Parathyroid adenoma (tissue), 2 donors: ENCODE measurements around the gene KLRF1.

Source experiments
- H2AFZ ChIP-seq: fragments of 300-600 bp; sonication (generic); one replicate; pipeline ENCODE4 v1.7.0; 2017; ENCODE audit warnings: antibody characterized with exemption, mild to moderate bottlenecking
- H3K27ac ChIP-seq: fragments of 300-600 bp; sonication (generic); one replicate; pipeline ENCODE4 v1.7.0; 2017
- H3K27me3 ChIP-seq: fragments of 300-600 bp; sonication (generic); one replicate; pipeline ENCODE4 v1.7.0; 2017; ENCODE audit warnings: low read length; ENCODE audit not compliant: control insufficient read depth, insufficient read depth
- H3K36me3 ChIP-seq: fragments of 300-600 bp; sonication (generic); one replicate; pipeline ENCODE4 v1.7.0; 2017; ENCODE audit warnings: low read length; ENCODE audit not compliant: control insufficient read depth, insufficient read depth
- H3K4me1 ChIP-seq: fragments of 300-600 bp; sonication (generic); one replicate; pipeline ENCODE4 v1.7.0; 2017; ENCODE audit warnings: control low read depth
- H3K4me2 ChIP-seq: fragments of 300-600 bp; sonication (generic); one replicate; pipeline ENCODE4 v1.7.0; 2017; ENCODE audit warnings: low read length
- H3K4me3 ChIP-seq: fragments of 300-600 bp; sonication (generic); one replicate; pipeline ENCODE4 v1.7.0; 2017; ENCODE audit warnings: low read depth, low read length
- H3K79me2 ChIP-seq: fragments of 300-600 bp; sonication (generic); one replicate; pipeline ENCODE4 v1.7.0; 2017; ENCODE audit warnings: control low read depth
- H3K9ac ChIP-seq: fragments of 300-600 bp; sonication (generic); one replicate; pipeline ENCODE4 v1.7.0; 2017; ENCODE audit warnings: mild to moderate bottlenecking
- H3K9me3 ChIP-seq: fragments of 300-600 bp; sonication (generic); one replicate; pipeline ENCODE4 v1.7.0; 2017; ENCODE audit warnings: low read length; ENCODE audit not compliant: control insufficient read depth
- CTCF ChIP-seq: fragments of 300-600 bp; sonication (generic); IDR thresholded peaks from one replicate; pipeline ENCODE4 v1.7.0; 2017; ENCODE audit warnings: antibody characterized with exemption, mild to moderate bottlenecking
- donor health status: primary hyperparathyroidism.

The KLRF1 gene

GRCh38 chr12:9806714-9807113, 20.6 kb upstream of the KLRF1 start:
- no peak for TF ChIP-seq CTCF
- H3K36me3 ChIP-seq: no peaks in the 10 kb centered on the region
- no peak overlapping the region for H3K9ac ChIP-seq
- no peak overlapping the region for H3K4me3 ChIP-seq
- H2AFZ ChIP-seq: no peak overlapping the region
- H3K4me2 ChIP-seq: no peak overlapping the region
- H3K27me3 ChIP-seq: no peaks in the 10 kb centered on the region
- no peak overlapping the region for H3K27ac ChIP-seq
- H3K79me2 ChIP-seq: no peaks in the 10 kb centered on the region
- no peaks in the 10 kb centered on the region for H3K9me3 ChIP-seq
- no peaks in the 10 kb centered on the region for H3K4me1 ChIP-seq

GRCh38 chr12:9808504-9808903, 18.8 kb upstream of the KLRF1 start:
- no peak overlapping the region for H3K4me2 ChIP-seq
- no peak for TF ChIP-seq CTCF
- no peaks in the 10 kb centered on the region for H3K36me3 ChIP-seq
- no peaks in the 10 kb centered on the region for H3K27me3 ChIP-seq
- no peaks in the 10 kb centered on the region for H3K4me1 ChIP-seq
- H3K79me2 ChIP-seq: no peaks in the 10 kb centered on the region
- H3K4me3 ChIP-seq: no peak overlapping the region
- H3K9ac ChIP-seq: no peak overlapping the region
- H3K9me3 ChIP-seq: no peaks in the 10 kb centered on the region
- no peak overlapping the region for H3K27ac ChIP-seq
- no peak overlapping the region for H2AFZ ChIP-seq

- Histone ChIP-seq H3K27me3 (no peaks in the 10 kb centered on the region), H3K79me2 (no peaks in the 10 kb centered on the region), H3K36me3 (no peaks in the 10 kb centered on the region), H2AFZ (no peak overlapping the region), H3K9me3 (no peaks in the 10 kb centered on the region), H3K4me3 (no peak overlapping the region), H3K4me2 (no peak overlapping the region), H3K4me1 (no peaks in the 10 kb centered on the region), H3K9ac (no peak overlapping the region), H3K27ac (no peak overlapping the region)
- TF ChIP-seq CTCF: no peak
Observed at GRCh38 chr12:9809338-9809737, 17.9 kb upstream of the KLRF1 start.

GRCh38 chr12:9809866-9810265, 17.4 kb upstream of the KLRF1 start:
- no peak overlapping the region for H3K4me3 ChIP-seq
- no peaks in the 10 kb centered on the region for H3K36me3 ChIP-seq
- no peaks in the 10 kb centered on the region for H3K79me2 ChIP-seq
- H3K9me3 ChIP-seq: no peaks in the 10 kb centered on the region
- H2AFZ ChIP-seq: no peak overlapping the region
- no peak for TF ChIP-seq CTCF
- H3K4me1 ChIP-seq: no peaks in the 10 kb centered on the region
- H3K27ac ChIP-seq: no peak overlapping the region
- H3K4me2 ChIP-seq: no peak overlapping the region
- no peak overlapping the region for H3K9ac ChIP-seq
- H3K27me3 ChIP-seq: no peaks in the 10 kb centered on the region

GRCh38 chr12:9810671-9811070, 16.6 kb upstream of the KLRF1 start:
- Histone ChIP-seq H3K4me2 (no peak overlapping the region), H3K79me2 (no peaks in the 10 kb centered on the region), H3K9me3 (no peaks in the 10 kb centered on the region), H3K4me1 (no peaks in the 10 kb centered on the region), H3K4me3 (no peak overlapping the region), H2AFZ (no peak overlapping the region), H3K9ac (no peak overlapping the region), H3K36me3 (no peaks in the 10 kb centered on the region), H3K27me3 (no peaks in the 10 kb centered on the region), H3K27ac (no peak overlapping the region)
- no peak for TF ChIP-seq CTCF
